ENCODE results near the gene ME1. TPM values are rescaled to one million over a fixed set of nuclear protein-coding genes. Genes with fewer than 3 reads are reported as not detected.
"Not testable (repeated sequence)": the region's sequence is repeated elsewhere in the genome, so short reads cannot be mapped to it uniquely, and the experiment has no call there.

ME1 gene
- total RNA-seq, 4 donors from 2014 or later: 7.8 to 17.6 (median 14.9) TPM

- WGBS, 2 donors: 32 to 45% methylated on average over 2 of the region's 2 CpGs
These were observed 33.0 kb upstream of the ME1 start for GRCh38 chr6:83463886-83464285.

GRCh38 chr6:83462524-83462923, 31.7 kb upstream of the ME1 start:
- Histone ChIP-seq H3K36me3 (no peaks in the 10 kb centered on the region), H3K4me3 (no peak overlapping the region), H3K27me3 (no peaks in the 10 kb centered on the region), H3K4me1 (peaks cover 0 to 6% (median 0%) of the 10 kb centered on the region in 4 donors), H3K27ac (no peak overlapping the region), H3K9me3 (no peaks in the 10 kb centered on the region)
- no peak for DNase-seq (ENCODE audit: low spot score in 2 of 2)
- 63 to 85% methylated on average over 1 of the region's 1 CpG for WGBS, 2 donors
- TF ChIP-seq EP300 (IDR thresholded peaks at IDR 0.05) (no peak), POLR2A (IDR thresholded peaks at IDR 0.05) (no peak), CTCF (IDR thresholded peaks at IDR 0.05) (no peak)

More at GRCh38 chr6:83463886-83464285, 33.0 kb upstream of the ME1 start:
- H3K4me3 ChIP-seq: no peak overlapping the region
- no peak overlapping the region for H3K27ac ChIP-seq
- TF ChIP-seq POLR2A (IDR thresholded peaks at IDR 0.05): no peak
- TF ChIP-seq CTCF (IDR thresholded peaks at IDR 0.05): no peak
- TF ChIP-seq EP300 (IDR thresholded peaks at IDR 0.05): peak in 1 of 2 donors; percentile 45
- H3K36me3 ChIP-seq: no peaks in the 10 kb centered on the region
- peaks cover 0 to 6% (median 0%) of the 10 kb centered on the region in 4 donors for H3K4me1 ChIP-seq
- no peaks in the 10 kb centered on the region for H3K27me3 ChIP-seq
- no peak for DNase-seq (ENCODE audit: low spot score in 2 of 2)
- no peaks in the 10 kb centered on the region for H3K9me3 ChIP-seq

- H3K9me3 ChIP-seq: no peaks in the 10 kb centered on the region
- H3K27me3 ChIP-seq: no peaks in the 10 kb centered on the region
- 77 to 91% methylated on average over 1 of the region's 1 CpG for WGBS, 2 donors
- H3K36me3 ChIP-seq: no peaks in the 10 kb centered on the region
- H3K4me3 ChIP-seq: no peak overlapping the region
- DNase-seq (ENCODE audit: low spot score in 2 of 2): no peak
- no peak overlapping the region for H3K27ac ChIP-seq
- peaks cover 0 to 6% (median 0%) of the 10 kb centered on the region in 4 donors for H3K4me1 ChIP-seq
- no peak for TF ChIP-seq EP300 (IDR thresholded peaks at IDR 0.05)
- TF ChIP-seq POLR2A (IDR thresholded peaks at IDR 0.05): no peak
- TF ChIP-seq CTCF (IDR thresholded peaks at IDR 0.05): no peak
These were observed 30.6 kb upstream of the ME1 start for GRCh38 chr6:83461438-83461837.

GRCh38 chr6:83459663-83460062, 28.8 kb upstream of the ME1 start:
- H3K27me3 ChIP-seq: no peaks in the 10 kb centered on the region
- H3K9me3 ChIP-seq: no peaks in the 10 kb centered on the region
- DNase-seq (ENCODE audit: low spot score in 2 of 2): no peak
- no peak overlapping the region for H3K27ac ChIP-seq
- H3K4me1 ChIP-seq: peaks cover 0 to 6% (median 0%) of the 10 kb centered on the region in 4 donors
- TF ChIP-seq POLR2A (IDR thresholded peaks at IDR 0.05) (no peak), CTCF (IDR thresholded peaks at IDR 0.05) (no peak), EP300 (IDR thresholded peaks at IDR 0.05) (peak in 1 of 2 donors; percentile 29)
- no peaks in the 10 kb centered on the region for H3K36me3 ChIP-seq
- no peak overlapping the region for H3K4me3 ChIP-seq

- not testable (repeated sequence) for H3K27me3 ChIP-seq; H3K36me3 ChIP-seq; H3K9me3 ChIP-seq; H3K27ac ChIP-seq; DNase-seq (ENCODE audit: low spot score in 2 of 2); H3K4me3 ChIP-seq
- H3K4me1 ChIP-seq: peaks cover 0 to 18% (median 2%) of the 10 kb centered on the region in 4 donors
- 97 to 100% methylated on average over 6 of the region's 6 CpGs for WGBS, 2 donors
These were observed 19.2 kb upstream of the ME1 start for GRCh38 chr6:83450015-83450414.

- H3K4me1 ChIP-seq; H3K27me3 ChIP-seq; H3K4me3 ChIP-seq; H3K9me3 ChIP-seq; H3K27ac ChIP-seq; DNase-seq (ENCODE audit: low spot score in 2 of 2); H3K36me3 ChIP-seq: not testable (repeated sequence)
- 92 to 97% methylated on average over 9 of the region's 9 CpGs for WGBS, 2 donors
These were observed 13.3 kb upstream of the ME1 start for GRCh38 chr6:83444086-83444699.
